Esophagus squamous epithelium (tissue), 5 donors: Measurements from ENCODE around the gene PDK2. TPM values are rescaled to one million over a fixed set of nuclear protein-coding genes. Genes with fewer than 3 reads are reported as not detected.

ENCODE experiments used
- DNase-seq: peaks from one replicate; lab custom pipeline; 2025; lab: John Stamatoyannopoulos, UW
- H3K27ac ChIP-seq, 4 donors: fragments of 200-600 bp; sonication (generic); one replicate each; pipeline ENCODE4 v1.5.1; 2016 to 2019; ENCODE audit warnings: mild to moderate bottlenecking in 1 of 4
- H3K27me3 ChIP-seq, 4 donors: fragments of 200-600 bp; sonication (generic); 1 replicate in 3 of 4; 2 replicates in 1 of 4; pipeline versions ENCODE4 v1.5.1 to v1.6.0; 2017 to 2021; ENCODE audit warnings: antibody characterized with exemption in 1 of 4
- H3K36me3 ChIP-seq, 3 donors: fragments of 200-600 bp; sonication (generic); one replicate each; pipeline ENCODE4 v1.5.1; 2016 to 2019
- H3K4me1 ChIP-seq, 3 donors: fragments of 200-600 bp; sonication (generic); one replicate each; pipeline ENCODE4 v1.5.1; 2017 to 2019
- H3K4me3 ChIP-seq, 4 donors: fragments of 200-600 bp; sonication (generic); 1 replicate in 3 of 4; 2 replicates in 1 of 4; pipeline ENCODE4 v1.5.1; 2016 to 2019; ENCODE audit warnings: mild to moderate bottlenecking in 2 of 4, moderate library complexity in 1 of 4
- H3K9me3 ChIP-seq, 3 donors: fragments of 200-600 bp; sonication (generic); one replicate each; pipeline ENCODE4 v1.5.1; 2016 to 2019
- POLR2A ChIP-seq, 4 donors: fragments of 450-650 bp; IDR thresholded peaks; one replicate each; pipeline ENCODE4 v1.6.1; 2017; ENCODE audit warnings: antibody characterized with exemption in 4 of 4, mild to moderate bottlenecking in 4 of 4, moderate library complexity in 3 of 4
- whole genome bisulfite sequencing, 2 donors: methylation state at CpG; one replicate each; pipeline ENCODE4 v1.1.5; 2018; 5-methylcytosine and 5-hydroxymethylcytosine counted together
- intact Hi-C: fragments of 100-400 bp; cut with DNase I; formaldehyde crosslinking; loops from one replicate; pipeline ENCODE4 v1.15.0; 2022
- total RNA-seq, 4 donors: library from RNA; depleted of rRNA; stranded (reverse); fragments of >200 nt; gene quantifications; one replicate each; pipeline ENCODE4 v1.1.0, GENCODE V29; 2016
- TF ChIP-seq, protein P1 (sequence below), 6 experiments: fragments of 450-650 bp in 4 of 6; fragments of 200-600 bp in 2 of 6; sonication (generic) in 2 of 6; IDR thresholded peaks; one replicate each; pipeline ENCODE4 v1.5.1; 2016 to 2019; ENCODE audit warnings: antibody characterized with exemption in 6 of 6, mild to moderate bottlenecking in 4 of 6, moderate library complexity in 4 of 6
- donor health status: DM: yes; HTN: yes; CAD: no.

PDK2 gene
- total RNA-seq, 4 donors from 2014 or later: 5.2 to 20.2 (median 12.8) TPM

- TF ChIP-seq, protein P1, sequence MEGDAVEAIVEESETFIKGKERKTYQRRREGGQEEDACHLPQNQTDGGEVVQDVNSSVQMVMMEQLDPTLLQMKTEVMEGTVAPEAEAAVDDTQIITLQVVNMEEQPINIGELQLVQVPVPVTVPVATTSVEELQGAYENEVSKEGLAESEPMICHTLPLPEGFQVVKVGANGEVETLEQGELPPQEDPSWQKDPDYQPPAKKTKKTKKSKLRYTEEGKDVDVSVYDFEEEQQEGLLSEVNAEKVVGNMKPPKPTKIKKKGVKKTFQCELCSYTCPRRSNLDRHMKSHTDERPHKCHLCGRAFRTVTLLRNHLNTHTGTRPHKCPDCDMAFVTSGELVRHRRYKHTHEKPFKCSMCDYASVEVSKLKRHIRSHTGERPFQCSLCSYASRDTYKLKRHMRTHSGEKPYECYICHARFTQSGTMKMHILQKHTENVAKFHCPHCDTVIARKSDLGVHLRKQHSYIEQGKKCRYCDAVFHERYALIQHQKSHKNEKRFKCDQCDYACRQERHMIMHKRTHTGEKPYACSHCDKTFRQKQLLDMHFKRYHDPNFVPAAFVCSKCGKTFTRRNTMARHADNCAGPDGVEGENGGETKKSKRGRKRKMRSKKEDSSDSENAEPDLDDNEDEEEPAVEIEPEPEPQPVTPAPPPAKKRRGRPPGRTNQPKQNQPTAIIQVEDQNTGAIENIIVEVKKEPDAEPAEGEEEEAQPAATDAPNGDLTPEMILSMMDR (IDR thresholded peaks at IDR 0.05): no peak
- TF ChIP-seq POLR2A (IDR thresholded peaks at IDR 0.05): no peak
- WGBS, 2 donors: 80 to 87% methylated on average over 6 to 8 of the region's 19 CpGs
- Histone ChIP-seq H3K27ac (peak overlapping the region; percentile 15 to 88 (median 68)), H3K4me1 (peaks cover 11 to 49% (median 28%) of the 10 kb centered on the region in 3 donors), H3K27me3 (peaks cover 0 to 6% (median 0%) of the 10 kb centered on the region in 4 donors), H3K9me3 (no peaks in the 10 kb centered on the region), H3K4me3 (no peak overlapping the region), H3K36me3 (peaks cover 0 to 56% (median 16%) of the 10 kb centered on the region in 3 donors)
- intact Hi-C loops: no loop called here
- DNase-seq: no peak
These were observed 15.6 kb downstream of the PDK2 start for GRCh38 chr17:50110591-50111349.

- Histone ChIP-seq H3K36me3 (peaks cover 0 to 44% (median 10%) of the 10 kb centered on the region in 3 donors), H3K27ac (peak overlapping the region; percentile 15 to 88 (median 68)), H3K27me3 (peaks cover 0 to 16% (median 0%) of the 10 kb centered on the region in 4 donors), H3K4me1 (peaks cover 11 to 52% (median 28%) of the 10 kb centered on the region in 3 donors), H3K4me3 (no peak overlapping the region), H3K9me3 (no peaks in the 10 kb centered on the region)
- intact Hi-C loops: no loop called here
- no peak for DNase-seq
- 68 to 80% methylated on average over 1 to 8 of the region's 14 CpGs for WGBS, 2 donors
- TF ChIP-seq, protein P1 (IDR thresholded peaks at IDR 0.05): peak in 1 of 6 experiments; percentile 8
- TF ChIP-seq POLR2A (IDR thresholded peaks at IDR 0.05): no peak
These were observed 16.8 kb downstream of the PDK2 start for GRCh38 chr17:50111673-50112655.

DNA sequence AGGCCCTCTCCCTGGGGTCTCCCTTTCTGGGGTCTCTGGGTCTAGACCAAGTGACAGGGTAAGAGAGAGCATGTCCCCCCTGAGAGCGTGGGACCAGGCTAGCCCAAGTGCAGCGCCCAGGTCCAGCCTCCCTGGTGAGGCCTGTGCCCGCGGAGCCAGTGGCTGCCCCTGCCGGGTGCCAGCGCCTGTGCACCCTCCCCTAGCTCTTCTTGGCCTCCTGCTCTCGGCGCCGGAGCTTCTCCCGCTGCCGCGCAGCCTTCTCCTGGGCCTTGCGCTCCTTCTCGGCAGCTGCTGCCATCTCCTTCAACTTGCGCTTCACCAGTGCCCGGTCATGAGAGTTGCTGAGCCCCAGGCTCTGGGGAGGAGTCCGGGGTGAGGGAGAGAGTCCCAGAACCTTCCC, 17.5 kb downstream of the PDK2 start:
- no peaks in the 10 kb centered on the region for H3K9me3 ChIP-seq
- no peak for DNase-seq
- H3K36me3 ChIP-seq: peaks cover 0 to 37% (median 10%) of the 10 kb centered on the region in 3 donors
- H3K4me3 ChIP-seq: no peak overlapping the region
- H3K4me1 ChIP-seq: peaks cover 11 to 52% (median 31%) of the 10 kb centered on the region in 3 donors
- intact Hi-C loops: no loop called here
- no peak for TF ChIP-seq POLR2A (IDR thresholded peaks at IDR 0.05)
- TF ChIP-seq, protein P1 (IDR thresholded peaks at IDR 0.05): peak in 3 of 6 experiments; percentile 28 to 42 (median 34)
- WGBS, 2 donors: 36 to 40% methylated on average over 1 to 16 of the region's 17 CpGs
- H3K27ac ChIP-seq: peak overlapping the region; percentile 15 to 88 (median 68)
- peaks cover 0 to 23% (median 0%) of the 10 kb centered on the region in 4 donors for H3K27me3 ChIP-seq

DNA sequence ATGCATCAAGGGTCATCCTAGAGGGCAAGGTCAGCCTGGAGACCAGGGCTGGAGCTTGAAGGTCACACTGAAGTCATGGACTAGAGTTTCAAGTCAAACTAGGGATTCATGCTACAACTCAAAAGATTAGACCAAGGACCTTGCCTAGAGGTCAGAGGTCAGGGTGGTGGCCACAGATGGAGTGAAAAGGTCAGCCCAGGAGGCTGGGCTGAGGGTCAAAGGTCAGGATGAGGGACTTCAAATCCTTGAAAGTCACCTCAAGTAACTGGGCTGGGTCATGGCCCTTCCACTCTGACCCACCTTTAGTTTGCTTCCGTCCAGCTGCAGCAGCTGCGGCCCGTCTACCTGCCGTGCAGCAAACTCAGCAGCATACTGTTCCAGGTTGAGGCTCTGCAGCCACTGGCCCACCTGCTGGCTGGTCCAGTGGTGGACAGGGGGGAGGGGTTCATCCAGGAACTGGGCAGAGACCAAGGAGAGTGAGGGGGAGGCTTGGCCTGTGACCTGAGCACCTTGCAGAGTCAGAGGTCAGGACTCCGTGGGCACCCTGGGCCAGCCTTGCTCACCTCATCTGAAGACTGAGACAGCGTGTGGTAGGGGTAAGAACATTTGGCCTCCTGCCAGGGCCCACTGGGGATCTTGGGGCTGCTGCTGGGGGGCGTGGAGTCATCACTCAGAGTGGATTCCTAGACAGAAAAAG, 18.6 kb downstream of the PDK2 start:
- TF ChIP-seq, protein P1 (IDR thresholded peaks at IDR 0.05): no peak
- no peak for TF ChIP-seq POLR2A (IDR thresholded peaks at IDR 0.05)
- Histone ChIP-seq H3K4me1 (peaks cover 11 to 49% (median 24%) of the 10 kb centered on the region in 3 donors), H3K36me3 (peaks cover 0 to 26% (median 3%) of the 10 kb centered on the region in 3 donors), H3K9me3 (no peaks in the 10 kb centered on the region), H3K27ac (peak overlapping the region in 1 of 4 donors; percentile 63), H3K4me3 (no peak overlapping the region), H3K27me3 (peaks cover 0 to 33% (median 0%) of the 10 kb centered on the region in 4 donors)
- 74 to 100% methylated on average over 1 to 6 of the region's 7 CpGs for WGBS, 2 donors
- intact Hi-C loops: no loop called here
- no peak for DNase-seq
